NCI-H2196 (cell line): Measurements from ENCODE around the gene HUNK.

Source experiments
- DNase-seq: peaks from one replicate; lab custom pipeline; 2025; ENCODE audit not compliant: unreplicated experiment; lab: John Stamatoyannopoulos, UW

HUNK gene

GRCh38 chr21:32044205-32045180 lies 171.7 kb downstream of the HUNK start:
- no peak for DNase-seq

- no peak for DNase-seq
These were observed 173.4 kb downstream of the HUNK start for GRCh38 chr21:32046191-32046590.

- no peak for DNase-seq
These were observed 175.5 kb downstream of the HUNK start for GRCh38 chr21:32048353-32048752.
